Fibroblast of skin of left quadriceps (primary cell): ENCODE results near the gene IL3RA.

Experiments
- DNase-seq, 2 experiments: peaks; one replicate each; pipeline ENCODE4 v3.0.0-alpha.2; 2013; ENCODE audit warnings: low read depth in 2 of 2

Gene IL3RA

DNA sequence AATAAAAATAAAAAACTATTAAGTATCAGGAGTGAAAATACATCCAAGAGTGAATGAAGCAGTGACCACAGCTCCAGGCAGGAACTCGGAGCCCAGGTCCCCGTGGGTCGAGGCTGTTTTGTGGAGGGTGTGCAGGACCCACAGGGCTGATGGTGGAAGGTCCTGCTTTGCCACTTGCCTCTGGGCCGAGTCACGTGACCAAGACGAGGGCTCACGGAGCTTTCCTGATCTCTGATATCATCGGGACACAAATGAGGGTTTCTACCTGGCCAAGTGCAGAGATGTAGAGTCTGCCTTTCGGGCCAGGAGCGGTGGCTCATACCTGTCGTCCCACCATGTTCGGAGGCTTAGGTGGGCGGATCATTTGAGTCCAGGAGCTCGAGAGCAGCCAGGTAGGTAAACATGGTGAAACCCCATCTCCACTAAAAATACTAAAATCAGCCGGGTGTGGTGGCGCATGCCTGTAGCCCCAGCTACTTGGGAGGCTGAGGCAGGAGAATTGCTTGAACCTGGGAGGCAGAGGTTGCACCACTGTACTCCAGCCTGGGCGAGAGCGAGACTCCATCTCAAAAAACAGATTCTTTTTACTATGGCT, 48.2 kb downstream of the IL3RA start:
- no peak for DNase-seq

DNA sequence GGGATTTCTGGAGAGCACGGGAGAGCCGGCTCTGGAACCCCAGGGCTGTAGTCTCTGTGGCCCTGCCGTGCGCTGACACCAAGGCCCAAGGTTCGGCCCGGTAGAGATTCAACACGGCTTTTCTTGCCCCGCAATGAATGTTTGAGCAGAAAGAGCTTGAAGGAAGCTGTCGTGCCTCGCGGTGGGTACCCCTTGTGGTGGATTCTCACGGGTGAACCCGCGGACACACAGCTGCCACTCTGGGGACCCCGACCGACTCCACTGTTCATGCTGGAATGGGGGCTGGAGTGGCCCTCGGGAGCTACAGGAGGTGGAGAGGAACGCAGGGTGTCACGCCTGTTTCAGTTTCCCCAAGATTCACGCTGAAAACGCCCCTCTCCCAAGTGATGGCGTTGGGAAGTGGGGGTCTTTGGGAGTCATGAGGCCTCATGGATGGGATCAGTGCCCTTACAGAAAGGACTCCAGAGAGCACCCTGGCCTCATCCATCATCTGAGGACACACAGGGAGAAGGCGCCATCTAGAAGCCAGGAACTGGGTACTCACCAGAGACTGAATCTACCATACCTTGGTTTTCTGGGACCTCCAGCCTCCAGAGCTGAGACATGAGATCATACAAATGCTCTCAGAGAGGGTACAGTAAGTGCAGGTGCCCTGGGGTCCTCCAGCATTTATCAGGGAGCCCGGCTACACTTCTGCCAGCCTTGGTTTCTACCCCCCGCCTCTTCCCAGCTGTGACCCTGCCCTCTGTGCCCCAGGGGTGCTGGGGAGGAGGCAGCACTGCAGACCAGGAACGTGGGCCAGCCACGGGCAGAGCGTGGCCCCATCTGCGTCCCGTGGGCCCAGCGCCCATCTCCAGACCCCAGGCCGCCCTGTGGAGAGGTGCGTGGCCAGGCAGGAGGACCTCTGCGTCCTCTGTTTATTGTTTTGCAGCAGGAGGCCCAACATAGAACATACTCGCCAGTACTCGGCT, 49.0 kb downstream of the IL3RA start:
- no peak for DNase-seq

DNA sequence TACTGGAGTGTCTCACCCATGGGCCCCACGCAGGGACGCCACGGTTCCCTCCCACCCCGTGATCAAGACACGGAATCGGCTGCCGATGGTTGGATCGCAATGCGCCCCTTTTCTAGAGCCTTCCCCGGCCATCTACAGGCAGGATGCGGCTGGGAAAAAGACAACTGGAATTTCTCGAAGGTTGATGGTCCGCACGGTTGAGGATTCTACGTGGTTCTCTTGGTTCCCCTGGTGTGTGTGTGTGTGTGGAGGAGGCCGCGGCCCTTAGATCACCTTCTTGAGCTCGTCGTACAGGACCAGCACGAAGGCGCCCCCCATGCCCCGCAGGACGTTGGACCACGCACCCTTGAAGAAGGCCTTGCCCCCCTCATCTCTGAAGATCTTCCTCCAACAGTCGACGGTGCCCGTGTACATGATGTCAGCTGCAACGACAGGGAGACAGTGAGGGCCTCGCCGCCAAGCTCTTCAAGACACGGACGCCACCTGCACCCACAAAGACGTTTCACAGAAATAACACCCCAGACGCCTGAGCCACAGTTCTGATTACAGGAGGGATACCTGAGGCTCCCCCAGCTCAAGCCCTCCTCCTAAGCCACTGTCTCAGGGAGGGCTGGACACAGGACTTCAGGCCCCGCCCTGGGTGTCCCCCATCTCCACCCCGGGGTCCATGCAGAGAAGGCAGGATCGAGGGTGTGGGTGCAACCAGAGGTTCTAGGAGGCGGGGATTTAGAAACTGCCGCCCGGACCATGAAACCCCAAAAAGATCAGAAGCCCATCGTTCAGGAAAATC, 49.9 kb downstream of the IL3RA start:
- no peak for DNase-seq

DNA sequence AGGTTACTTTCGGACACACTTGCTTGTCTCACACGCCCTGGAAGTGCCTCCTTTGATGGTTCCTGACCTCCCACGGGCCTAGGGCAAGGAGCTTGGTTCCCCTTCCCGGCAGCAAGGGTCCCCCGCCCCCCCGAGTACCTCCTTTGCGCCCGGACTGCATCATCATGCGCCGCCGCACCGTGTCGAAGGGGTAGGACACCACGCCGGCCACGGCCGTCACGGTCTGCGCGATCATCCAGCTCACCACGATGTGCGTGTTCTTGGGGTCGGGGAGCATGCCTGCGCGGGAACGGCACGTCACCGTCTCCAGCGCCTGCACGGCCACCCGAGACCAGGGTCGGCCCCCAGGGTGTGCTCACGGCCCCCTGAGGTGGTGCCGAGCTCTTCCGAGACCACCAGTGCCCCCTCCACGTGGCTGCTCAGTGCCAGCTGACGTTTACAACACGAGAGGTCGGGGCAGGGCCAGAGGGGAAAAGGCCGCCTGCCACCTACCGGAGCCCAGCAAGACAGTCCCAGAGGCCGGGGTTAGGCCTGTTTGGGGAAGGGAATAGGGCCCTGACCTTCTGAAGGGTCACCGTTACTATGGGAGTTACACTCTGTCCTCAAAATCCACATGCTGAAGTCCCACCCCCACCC, 50.7 kb downstream of the IL3RA start:
- no peak for DNase-seq

DNA sequence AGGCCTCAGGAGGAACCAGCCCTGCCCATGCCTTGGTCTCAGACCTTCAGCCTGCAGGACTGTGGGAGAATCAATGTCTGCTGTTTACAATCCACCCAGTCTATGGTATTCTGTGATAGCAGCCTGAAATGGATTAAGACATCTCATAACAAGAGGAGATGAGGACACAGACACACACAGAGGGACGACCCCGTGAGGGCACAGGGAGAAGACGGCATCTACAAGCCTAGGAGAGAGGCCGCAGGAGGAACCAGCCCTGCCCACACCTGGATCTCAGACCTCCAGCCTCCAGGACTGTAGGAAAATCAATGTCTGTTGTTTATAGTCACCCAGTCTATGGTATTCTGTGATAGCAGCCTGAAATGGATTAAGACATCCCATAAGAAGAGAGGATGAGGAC, 52.1 kb downstream of the IL3RA start:
- DNase-seq: no peak

DNA sequence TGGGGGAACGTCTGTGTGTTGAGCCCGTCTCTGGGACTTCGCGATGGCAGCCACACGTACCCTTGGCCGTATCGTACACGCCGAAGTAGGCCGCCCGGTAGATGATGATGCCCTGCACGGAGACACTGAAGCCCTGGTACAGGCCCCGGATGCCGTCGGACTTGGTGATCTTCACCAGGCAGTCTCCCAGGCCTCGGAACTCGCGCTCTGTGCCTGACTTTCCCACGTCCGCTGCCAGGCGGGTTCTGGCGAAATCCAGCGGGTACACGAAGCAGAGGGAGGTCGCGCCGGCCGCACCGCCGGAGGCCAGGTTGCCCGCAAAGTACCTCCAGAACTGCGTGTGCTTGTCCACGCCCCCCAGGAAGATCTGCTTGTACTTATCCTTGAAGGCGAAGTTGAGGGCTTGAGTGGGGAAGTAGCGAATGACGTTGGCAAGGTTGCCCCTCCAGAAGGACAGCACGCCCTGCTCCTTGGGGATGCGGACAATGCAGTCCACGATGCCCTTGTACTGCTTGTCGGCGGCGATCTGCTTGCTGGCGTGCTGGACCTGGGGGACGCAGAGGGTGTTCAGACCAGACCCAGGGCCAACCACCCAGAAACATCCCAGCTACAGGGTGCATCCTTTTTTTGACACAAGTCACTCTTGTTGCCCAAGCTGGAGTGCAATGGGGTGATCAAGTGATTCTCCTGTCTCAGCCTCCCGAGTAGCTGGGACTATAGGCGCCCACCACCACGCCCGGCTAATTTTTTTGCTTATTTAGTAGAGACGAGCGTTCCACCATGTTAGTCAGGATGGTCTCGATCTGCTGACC, 52.8 kb downstream of the IL3RA start:
- DNase-seq: no peak

DNA sequence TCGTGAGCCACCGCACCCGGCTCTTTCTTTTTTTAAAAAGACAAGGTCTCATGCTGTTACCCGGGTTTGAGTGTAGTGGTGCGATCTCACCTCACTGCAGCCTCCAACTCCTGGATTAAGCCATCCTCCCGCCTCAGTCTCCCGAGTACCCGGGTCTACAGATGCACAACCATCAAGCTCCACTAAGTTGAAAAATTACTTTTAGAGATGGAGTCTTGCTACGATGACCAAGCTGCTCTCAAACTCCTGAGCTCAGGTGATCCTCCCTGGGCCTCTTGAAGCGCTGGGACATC, 53.4 kb downstream of the IL3RA start:
- no peak for DNase-seq

DNA sequence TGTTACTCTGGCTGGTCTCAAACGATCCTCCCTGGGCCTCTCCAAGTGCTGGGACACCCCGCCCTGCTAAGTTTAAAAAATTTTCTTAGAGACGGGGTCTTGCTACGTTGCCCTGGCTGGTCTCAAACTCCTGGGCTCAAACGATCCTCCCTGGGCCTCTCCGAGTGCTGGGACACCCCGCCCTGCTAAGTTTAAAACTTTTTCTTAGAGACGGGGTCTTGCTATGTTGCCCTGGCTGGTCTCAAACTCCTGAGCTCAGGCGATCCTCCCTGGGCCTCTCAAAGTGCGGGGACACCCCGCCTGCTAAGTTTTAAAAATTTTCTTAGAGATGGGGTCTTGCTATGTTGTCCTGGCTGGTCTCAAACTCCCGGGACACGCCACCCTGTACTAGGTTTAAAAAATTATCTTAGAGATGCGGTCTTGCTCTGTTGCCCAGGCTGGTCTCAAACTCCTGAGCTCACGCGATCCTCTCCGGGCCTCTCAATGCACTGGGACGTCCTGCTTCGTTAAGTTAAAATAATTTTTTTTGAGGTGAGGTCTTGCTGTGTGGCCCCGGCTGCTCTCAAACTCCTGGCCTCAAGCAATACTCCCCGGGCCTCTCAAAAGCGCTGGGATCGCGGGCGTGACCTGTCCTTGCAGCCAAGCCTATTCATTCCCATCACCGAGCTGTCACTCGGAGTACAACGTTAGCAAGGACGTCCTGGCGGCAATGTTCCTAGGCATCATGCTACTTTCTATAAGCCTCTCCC, 54.2 kb downstream of the IL3RA start:
- DNase-seq: no peak

DNA sequence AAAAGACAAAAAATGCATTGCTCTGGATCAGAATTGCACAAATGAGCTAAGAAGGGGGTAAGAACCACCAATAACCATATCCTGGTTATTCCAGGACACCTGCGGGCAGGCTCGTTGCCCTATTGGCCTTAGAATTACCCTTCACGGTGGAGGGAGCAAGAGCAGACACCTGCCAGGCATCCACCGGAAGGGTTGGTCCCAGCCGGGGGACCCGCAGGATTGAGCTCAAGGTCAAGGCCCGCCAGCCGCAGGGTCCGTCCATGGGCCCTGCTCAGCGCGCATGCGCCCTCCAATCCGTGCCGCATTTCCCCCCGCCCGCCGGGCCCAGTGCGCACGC, 54.8 kb downstream of the IL3RA start:
- DNase-seq: no peak

DNA sequence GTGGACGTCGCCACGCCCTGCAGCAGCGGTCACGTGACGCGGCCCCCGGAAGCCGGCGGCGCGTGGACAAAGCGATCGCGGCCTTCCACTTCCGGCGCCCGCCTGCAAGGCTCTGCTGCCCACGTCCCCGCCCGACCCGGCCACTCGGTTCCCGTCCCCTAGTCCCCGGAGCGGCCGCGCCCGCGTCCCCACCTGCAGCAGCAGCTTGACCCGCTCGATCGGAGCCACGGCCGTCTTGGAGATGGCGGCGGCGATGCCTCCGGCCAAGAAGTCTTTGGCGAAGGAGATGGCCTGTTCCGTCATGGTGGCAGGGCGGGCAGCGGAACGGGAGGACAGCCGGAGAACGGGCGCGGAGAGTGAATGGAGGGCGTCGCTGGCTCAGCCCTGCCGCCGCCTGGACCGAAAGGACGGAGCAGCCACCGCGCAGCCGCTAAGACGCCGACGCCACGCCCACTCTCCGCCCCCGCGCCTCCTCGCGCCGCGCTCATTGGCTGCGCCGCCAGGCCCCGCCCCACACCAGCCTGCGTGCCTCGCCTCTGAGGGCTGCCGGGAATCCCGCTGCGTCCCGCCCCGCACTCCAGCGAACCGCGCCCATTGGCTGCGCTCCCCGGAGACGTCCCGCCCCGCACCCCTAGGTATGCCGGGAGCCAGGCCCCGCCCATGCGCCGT, 55.3 kb downstream of the IL3RA start, which contains the start of gene SLC25A6:
Gene SLC25A6 (minus strand): TSS at position 407 of the 669 bp plus-strand sequence. CDS start 104 bp downstream, at position 303.
- peak; percentile 94 to 95 for DNase-seq

DNA sequence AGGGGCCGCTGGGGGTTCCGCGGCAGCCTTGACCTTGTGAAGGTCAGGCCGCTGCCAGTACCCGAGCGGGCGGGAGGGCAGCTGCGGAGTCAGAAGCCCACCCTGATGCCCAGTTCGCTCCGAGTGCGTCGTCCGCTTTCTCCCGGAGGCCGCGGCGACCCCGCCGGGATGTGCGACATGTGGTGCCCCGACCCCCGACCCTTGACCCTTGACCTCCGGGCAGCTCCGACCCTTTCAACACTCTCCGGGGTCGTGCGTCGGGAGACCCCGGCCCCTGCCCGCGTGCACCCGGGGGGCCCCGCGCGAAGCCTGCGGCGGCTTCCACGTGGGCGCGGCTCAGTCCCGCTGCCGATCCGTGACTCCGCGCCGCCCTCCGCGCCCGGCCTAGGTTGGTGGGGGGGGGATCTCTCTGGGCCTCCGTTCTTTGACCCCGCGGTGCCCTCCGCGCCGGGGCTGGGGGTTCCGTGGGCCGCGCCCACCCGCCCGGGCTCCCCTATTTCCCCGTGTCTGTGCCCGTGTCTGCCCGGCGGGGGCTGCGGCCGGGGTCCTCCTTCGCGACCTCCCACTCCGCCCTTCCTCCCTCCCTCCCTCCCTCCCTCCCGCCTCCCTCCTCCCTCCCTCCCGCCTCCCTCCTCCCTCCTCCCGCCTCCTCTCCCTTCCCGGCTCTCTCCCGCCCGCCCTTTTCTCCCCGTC, 55.9 kb downstream of the IL3RA start:
- peak; percentile 44 to 47 for DNase-seq

DNA sequence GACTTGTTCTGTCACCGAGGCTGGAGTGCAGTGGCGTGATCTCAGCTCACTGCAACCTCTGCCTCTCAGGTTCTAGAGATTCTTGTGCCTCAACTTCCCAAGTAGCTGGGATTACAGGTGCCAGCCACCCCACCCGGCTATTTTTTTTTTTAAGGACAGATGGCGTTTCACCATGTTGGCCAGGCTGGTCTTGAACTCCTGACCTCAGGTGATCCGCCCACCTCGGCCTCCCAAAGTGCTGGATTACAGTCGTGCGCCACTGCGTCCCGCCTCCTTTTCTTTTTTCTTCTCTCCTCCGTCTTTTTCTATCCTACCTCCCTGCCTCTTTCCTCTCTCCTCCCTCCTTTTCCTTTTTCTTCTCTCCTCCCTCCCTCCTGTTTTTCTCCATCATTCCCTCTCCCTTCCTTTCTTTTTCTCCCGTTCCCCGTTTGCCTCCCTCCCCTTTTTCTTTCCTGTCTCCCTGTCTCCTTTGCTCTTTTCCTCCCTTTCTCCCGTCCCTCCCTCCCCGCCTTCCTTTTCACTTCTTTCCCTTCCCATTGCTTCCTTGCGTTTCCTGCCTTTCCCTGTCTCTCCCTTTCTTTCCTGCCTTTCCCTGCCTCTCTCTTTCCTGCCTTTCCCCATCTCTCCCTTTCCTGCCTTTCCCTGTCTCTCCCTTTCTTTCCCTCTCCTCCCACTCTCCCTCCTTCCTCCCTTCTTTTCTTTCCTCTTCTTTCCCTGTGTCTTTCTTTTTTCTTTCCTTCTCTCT, 57.5 kb downstream of the IL3RA start:
- DNase-seq: no peak

DNA sequence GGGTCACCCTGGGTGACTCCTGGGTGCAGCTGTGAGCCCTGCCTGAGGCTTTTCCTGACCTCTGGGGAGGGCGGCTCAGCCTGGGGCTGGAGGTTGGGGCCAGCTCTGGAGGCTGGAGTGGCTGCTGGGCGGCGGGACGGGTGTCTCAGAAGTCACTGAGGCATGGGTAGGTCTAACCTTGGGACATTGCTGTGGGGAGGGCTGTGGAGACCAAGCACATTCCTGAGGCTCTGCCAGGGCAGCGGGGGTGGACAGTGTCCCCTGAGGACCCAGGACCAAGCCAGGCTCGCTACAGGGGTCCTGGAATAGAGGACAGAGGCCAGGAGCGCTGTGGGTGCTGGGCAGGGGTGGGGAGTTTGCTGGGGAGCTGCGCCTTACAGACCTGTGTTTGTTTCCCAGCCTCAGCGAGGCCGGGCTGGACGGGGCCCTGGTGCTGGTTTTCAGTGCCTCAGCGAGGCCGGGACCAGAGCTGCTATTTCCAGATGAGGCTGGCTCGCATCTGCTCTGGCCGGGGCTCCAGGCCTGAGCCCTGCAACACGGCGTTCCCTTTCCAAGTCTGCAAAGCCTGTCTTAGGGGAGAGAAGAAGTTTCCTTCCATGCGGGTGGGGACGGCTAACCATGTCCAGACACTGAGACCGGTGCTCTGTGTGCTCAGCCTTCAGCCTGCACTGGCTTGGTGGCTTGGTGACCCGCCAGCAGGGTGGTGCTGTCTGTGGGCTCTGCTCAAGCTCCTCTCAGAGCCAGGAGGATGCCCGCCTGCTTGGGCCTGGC, 58.3 kb downstream of the IL3RA start:
- DNase-seq: no peak

DNA sequence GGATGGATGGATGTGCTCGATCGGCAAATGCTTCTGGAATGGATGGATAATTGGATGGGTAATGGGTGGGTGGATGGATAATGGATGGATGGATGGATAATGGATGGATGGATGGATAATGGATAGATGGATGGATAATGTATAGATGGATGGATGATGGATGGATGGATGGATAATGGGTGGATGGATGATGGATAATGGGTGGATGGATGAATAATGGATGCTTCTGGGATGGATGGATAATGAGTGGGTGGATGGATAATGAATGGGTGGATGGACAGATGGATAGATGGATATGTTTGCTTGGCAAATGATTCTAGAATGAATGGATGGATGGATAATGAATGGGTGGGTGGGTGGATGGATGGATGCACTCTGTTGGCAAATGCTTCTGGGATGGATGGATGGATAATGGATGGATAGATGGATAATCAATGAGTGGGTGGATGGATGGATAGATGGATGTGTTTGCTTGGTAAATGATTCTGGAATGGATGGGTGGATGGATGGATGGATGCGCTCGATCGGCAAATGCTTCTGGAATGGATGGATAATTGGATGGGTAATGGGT, 59.1 kb downstream of the IL3RA start:
- DNase-seq: no peak

DNA sequence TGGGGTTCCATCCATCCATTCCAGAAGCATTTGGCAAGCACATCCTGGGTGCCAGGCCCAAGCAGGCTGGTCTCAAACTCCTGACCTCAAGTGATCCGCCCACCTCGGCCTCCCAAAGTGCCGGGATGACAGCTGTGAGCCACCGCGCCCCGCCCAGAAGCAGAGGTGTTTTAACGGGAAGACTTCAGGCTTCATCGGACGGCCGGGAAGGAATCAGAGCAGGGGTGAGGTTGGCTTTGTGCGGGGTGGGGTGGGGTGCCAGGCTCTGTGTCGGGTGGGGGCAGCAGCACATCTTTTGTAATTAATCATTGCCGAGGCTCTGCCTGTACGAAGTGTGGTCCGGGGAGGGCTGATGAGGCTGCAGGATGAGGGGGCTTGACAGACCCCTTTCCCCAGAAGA, 60.4 kb downstream of the IL3RA start:
- no peak for DNase-seq

DNA sequence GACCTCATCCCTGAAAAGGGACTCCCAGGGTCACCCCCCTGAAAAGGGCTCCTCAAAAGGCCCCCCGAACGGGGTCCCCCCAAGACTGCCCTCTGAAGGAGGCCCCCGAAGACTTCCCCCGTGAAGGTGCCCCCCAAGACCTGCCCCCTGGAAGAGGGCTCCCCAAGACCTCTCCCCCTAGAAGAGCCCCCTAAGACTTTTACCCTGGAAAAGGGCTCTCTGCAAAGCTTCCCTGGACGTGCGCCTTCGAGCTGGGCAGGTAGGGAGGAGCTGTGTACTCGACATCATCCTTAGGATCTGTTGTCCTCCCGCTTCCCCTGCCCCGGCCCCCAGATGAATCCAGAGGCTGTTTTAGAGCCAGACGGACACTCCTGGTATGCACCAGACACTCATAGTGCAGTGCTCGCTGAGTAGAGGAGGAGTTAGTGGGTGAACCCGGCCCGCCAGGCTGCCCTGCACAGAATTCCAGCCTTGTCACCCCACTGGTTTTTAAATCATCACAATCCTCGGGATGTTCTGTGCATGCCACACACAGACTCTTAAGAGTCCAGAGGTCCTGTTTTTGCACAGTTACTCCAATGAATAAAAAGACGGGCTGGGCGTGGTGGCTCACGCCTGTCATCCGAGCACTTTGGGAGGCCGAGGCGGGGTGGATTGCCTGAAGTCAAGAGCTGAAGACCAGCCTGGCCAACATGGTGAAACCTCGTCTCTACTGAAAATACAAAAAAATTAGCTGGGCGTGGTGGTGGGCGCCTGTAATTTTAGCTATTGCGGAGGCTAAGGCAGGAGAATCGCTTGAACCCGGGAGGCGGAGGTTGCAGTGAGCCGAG, 61.1 kb downstream of the IL3RA start:
- no peak for DNase-seq
